Measurements from ENCODE around the gene CCND3.

Gene CCND3

GRCh38 chr6:41941280-41942066 lies at the start of gene CCND3:
TSS of gene CCND3 (minus strand) at chr6:41941808. CDS start at chr6:41941649, 159 bp downstream.
- peak; percentile 85 for DNase-seq

- no peak for DNase-seq
Measured at GRCh38 chr6:41986339-41986738, 44.7 kb upstream of the CCND3 start.

- no peak for DNase-seq
Measured at GRCh38 chr6:41984623-41985022, 43.0 kb upstream of the CCND3 start.

GRCh38 chr6:41976794-41977484 lies 35.3 kb upstream of the CCND3 start:
- no peak for DNase-seq

GRCh38 chr6:41975276-41975675 lies 33.7 kb upstream of the CCND3 start:
- no peak for DNase-seq

- no peak for DNase-seq
Measured at GRCh38 chr6:41974281-41974825, 32.7 kb upstream of the CCND3 start.

GRCh38 chr6:41972826-41973225 lies 31.2 kb upstream of the CCND3 start:
- no peak for DNase-seq

GRCh38 chr6:41970436-41970846 lies 28.8 kb upstream of the CCND3 start:
- DNase-seq: peak; percentile 54

- DNase-seq: no peak
Measured at GRCh38 chr6:41967312-41968287, 26.0 kb upstream of the CCND3 start.

- DNase-seq: no peak
Measured at GRCh38 chr6:41966961-41967311, 25.3 kb upstream of the CCND3 start.

- no peak for DNase-seq
Measured at GRCh38 chr6:41966214-41966920, 24.8 kb upstream of the CCND3 start.

GRCh38 chr6:41965429-41966213 lies 24.0 kb upstream of the CCND3 start:
- no peak for DNase-seq

GRCh38 chr6:41964201-41964887 lies 22.7 kb upstream of the CCND3 start:
- DNase-seq: no peak

GRCh38 chr6:41963371-41963770 lies 21.8 kb upstream of the CCND3 start:
- DNase-seq: no peak

- no peak for DNase-seq
Measured at GRCh38 chr6:41960028-41960427, 18.4 kb upstream of the CCND3 start.

- DNase-seq: no peak
Measured at GRCh38 chr6:41958022-41958856, 16.6 kb upstream of the CCND3 start.

- no peak for DNase-seq
Measured at GRCh38 chr6:41957117-41957516, 15.5 kb upstream of the CCND3 start.

- no peak for DNase-seq
Measured at GRCh38 chr6:41955412-41955811, 13.8 kb upstream of the CCND3 start.

GRCh38 chr6:41954668-41955067 lies 13.1 kb upstream of the CCND3 start:
- no peak for DNase-seq

Data from NK-92 treated with Interleukin-12 subunit alpha and Interleukin-12 subunit beta, amount 100 ng/mL, for 24 hours (cell line).